ENCODE results near the gene YIF1B.

YIF1B gene

DNA sequence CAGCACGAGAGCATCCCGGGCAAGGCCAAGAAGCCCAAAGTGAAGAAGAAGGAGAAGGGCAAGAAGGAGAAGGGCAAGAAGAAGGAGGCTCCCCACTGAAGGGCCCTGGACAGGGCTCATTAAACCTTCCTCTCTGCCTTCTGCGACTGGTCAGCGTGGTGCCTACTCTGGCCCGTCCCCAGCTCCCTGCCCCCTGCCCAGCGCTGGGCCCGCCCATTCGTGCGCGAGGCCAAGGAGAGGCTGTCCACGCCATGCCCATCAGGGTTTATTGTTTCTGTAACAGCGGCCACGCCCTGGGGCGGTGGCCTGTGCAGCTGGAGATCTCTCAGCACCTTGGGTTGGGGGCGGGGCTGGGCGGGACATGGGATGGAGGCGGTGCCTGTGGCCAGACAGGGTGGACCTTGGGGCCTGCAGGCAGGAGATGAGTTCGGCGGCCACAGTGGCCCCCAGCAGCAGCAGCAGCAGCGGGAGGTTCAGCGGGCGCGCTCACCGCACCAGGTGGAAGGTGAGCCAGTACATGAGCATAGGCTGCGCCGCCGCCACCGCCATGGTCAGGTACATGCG is 10.8 kb downstream of the YIF1B start:
- no peak overlapping the region for H3K4me3 ChIP-seq (replicated peaks; ENCODE audit: low read depth, low read length)
- TF ChIP-seq, protein P1, sequence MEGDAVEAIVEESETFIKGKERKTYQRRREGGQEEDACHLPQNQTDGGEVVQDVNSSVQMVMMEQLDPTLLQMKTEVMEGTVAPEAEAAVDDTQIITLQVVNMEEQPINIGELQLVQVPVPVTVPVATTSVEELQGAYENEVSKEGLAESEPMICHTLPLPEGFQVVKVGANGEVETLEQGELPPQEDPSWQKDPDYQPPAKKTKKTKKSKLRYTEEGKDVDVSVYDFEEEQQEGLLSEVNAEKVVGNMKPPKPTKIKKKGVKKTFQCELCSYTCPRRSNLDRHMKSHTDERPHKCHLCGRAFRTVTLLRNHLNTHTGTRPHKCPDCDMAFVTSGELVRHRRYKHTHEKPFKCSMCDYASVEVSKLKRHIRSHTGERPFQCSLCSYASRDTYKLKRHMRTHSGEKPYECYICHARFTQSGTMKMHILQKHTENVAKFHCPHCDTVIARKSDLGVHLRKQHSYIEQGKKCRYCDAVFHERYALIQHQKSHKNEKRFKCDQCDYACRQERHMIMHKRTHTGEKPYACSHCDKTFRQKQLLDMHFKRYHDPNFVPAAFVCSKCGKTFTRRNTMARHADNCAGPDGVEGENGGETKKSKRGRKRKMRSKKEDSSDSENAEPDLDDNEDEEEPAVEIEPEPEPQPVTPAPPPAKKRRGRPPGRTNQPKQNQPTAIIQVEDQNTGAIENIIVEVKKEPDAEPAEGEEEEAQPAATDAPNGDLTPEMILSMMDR (IDR thresholded peaks at IDR 0.05; ENCODE audit: low read depth, low read length, missing control alignments) = no peak
- DNase-seq (ENCODE audit: extremely low read depth, low read depth) = no peak

GRCh38 chr19:38304352-38304865 is 11.3 kb downstream of the YIF1B start:
- no peak for DNase-seq (ENCODE audit: extremely low read depth, low read depth)
- TF ChIP-seq, protein P1 (IDR thresholded peaks at IDR 0.05; ENCODE audit: low read depth, low read length, missing control alignments) = no peak
- no peak overlapping the region for H3K4me3 ChIP-seq (replicated peaks; ENCODE audit: low read depth, low read length)

DNA sequence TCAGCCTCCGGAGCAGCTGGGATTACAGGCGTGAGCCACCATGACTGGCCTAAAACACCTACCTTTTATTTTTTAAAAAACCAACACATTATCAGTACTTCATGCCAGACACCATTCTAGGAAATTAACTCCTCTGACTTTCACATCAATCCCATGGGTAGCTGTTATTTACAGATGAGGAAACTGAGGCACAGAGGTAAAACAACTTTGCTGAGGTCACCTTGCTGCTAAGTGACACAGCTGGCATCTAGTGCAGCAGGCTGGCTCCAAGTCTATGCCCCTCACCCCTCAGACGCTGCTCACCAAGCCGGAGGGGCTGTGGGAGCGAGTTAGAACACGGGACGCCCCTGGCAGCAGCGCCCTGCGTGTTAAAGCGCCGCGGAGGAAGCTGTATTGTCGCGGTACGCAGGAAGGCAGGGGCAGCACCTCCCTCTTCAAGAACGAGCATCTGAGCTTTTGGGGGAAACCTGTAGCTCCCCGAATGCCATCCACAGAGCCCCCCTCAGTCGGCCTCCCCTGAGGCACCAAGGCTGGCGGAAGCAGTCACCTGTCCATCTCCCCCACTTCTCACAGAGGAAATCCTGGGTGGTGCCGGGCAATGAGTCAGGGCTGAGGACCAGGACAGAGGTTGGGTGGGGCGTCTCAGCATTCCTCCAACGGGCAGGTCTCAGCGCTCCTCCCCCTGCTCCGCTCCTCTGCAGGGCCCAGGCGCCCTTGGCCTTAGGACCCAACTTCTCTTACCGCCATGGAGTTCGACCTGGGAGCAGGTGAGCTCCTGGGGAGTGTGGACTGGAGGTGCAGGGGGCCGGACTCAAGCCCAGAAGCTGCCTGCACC is 12.0 kb downstream of the YIF1B start, which contains the start of gene C19orf33:
Gene C19orf33, plus strand, starts transcription at position 735 of the 835 bp plus-strand sequence. Its CDS starts 11 bp downstream, at position 746.
- no peak for DNase-seq (ENCODE audit: extremely low read depth, low read depth)
- H3K4me3 ChIP-seq (replicated peaks; ENCODE audit: low read depth, low read length) = no peak within 1 kb of the TSS
- TF ChIP-seq, protein P1 (IDR thresholded peaks at IDR 0.05; ENCODE audit: low read depth, low read length, missing control alignments) = no peak

DNA sequence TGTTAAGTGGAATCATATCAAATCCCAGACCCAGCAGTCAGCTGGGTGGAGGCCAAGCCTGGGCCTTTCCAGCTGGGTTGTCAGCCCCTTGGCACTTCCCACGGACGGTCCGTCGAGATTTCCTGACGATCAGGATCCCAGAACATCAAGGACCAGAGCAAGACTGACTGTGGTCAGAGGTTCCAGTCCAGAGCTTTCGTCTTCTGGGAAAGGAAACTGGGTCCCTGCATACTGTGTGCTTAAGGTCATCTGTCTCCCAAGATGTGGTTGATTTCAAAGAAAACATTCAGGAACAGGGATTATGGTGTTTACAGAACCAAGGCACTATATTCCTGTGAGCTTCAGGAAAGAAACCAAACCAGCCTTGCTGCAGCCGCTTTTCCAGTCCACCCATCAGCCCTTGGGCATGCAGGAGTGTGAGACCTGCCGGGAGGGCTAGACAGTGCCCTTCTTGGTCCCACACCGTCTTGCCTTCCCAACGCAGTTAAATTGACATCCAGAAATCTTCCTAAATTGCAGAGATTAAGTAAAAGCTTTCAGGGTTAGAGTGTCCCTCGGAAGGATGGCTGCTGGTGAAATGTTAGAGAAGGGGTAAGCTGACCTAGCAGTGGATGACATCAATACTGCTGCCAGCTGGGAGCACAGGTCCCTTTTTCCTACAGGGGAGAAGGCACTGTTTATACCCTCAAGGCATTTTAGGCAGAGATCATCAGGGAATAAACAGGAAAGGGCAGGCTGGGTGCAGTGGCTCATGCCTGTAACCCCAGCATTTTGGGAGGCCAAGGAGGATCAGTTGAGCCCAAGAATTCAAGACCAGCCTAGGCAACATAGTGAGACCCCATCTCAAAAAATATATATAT is 16.7 kb downstream of the YIF1B start:
- no peak for DNase-seq (ENCODE audit: extremely low read depth, low read depth)
- TF ChIP-seq, protein P1 (IDR thresholded peaks at IDR 0.05; ENCODE audit: low read depth, low read length, missing control alignments) = no peak

DNA sequence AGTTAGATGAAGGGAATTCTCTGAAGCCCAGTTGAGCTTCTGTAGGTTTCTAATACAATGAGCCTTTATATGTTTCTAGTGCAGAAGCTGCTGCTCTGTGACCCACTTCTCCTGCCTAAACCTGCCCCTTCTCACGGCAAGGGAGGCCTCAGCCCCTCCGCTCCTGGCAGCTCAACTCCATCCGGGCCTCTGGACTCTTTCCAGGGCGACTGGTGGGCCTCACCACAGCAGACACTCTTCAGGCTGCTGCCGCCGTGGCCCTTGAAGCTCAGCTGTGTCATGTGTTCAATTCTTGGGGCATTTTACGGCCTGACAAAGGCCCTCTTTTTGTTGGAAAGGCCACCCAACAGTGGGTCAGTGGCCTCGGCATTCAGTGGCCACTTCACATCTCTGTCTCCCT is 21.7 kb downstream of the YIF1B start:
- DNase-seq (ENCODE audit: extremely low read depth, low read depth) = no peak
- H3K4me3 ChIP-seq (replicated peaks; ENCODE audit: low read depth, low read length) = no peak overlapping the region
- TF ChIP-seq, protein P1 (IDR thresholded peaks at IDR 0.05; ENCODE audit: low read depth, low read length, missing control alignments) = no peak

More for the DNA sequence above, 16.7 kb downstream of the YIF1B start:
- H3K4me3 ChIP-seq (replicated peaks; ENCODE audit: low read depth, low read length) = no peak overlapping the region

GRCh38 chr19:38293281-38293680 is 22.5 kb downstream of the YIF1B start:
- no peak overlapping the region for H3K4me3 ChIP-seq (replicated peaks; ENCODE audit: low read depth, low read length)
- DNase-seq (ENCODE audit: extremely low read depth, low read depth) = no peak
- TF ChIP-seq, protein P1 (IDR thresholded peaks at IDR 0.05; ENCODE audit: low read depth, low read length, missing control alignments) = no peak
